ENCODE measurements around the gene C15orf39.

- TF ChIP-seq POLR2AphosphoS5 (IDR thresholded peaks at IDR 0.05; ENCODE audit: low read depth, low read length) (no peak), TAF1 (IDR thresholded peaks at IDR 0.05; ENCODE audit: borderline replicate concordance, low read depth, low read length) (no peak)
Measured at GRCh38 chr15:75158402-75158801, 43.3 kb upstream of the C15orf39 start.
